Ramos (cell line): ENCODE data around the gene MMP20.

Experiments
- in situ Hi-C: fragments of 300-500 bp; cut with MboI; formaldehyde crosslinking; loops from one replicate; pipeline ENCODE4 v1.14.3; 2022; ENCODE audit warnings: low sequenced_read_pairs; ENCODE audit not compliant: unreplicated experiment

Gene MMP20

GRCh38 chr11:102623998-102624397, 1.1 kb downstream of the MMP20 start:
- in situ Hi-C loops = loop anchor here (25.0 kb wide), 1 partner anchor 337 kb away; no protein-coding TSS in a partner anchor

DNA sequence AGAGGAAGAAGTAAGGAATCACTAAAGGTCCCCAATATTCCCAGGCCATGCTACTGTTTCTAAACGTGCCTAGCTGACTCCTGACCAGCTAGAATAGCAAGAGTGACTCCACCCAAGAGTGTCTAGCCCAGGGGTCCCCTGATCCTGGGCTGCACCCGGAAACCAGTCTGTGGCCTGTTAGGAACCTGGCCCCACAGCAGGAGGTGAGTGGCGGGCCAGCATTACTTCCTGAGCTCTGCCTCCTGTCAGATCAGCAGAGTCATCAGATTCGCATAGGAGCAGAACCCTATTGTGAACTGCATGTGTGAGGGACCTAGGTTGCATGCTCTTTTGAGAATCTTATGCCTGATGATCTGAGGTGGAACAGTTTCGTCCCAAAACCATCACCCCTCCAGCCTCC, 2.0 kb downstream of the MMP20 start:
- in situ Hi-C loops = loop anchor here (25.0 kb wide), 1 partner anchor 336 kb away; no protein-coding TSS in a partner anchor

DNA sequence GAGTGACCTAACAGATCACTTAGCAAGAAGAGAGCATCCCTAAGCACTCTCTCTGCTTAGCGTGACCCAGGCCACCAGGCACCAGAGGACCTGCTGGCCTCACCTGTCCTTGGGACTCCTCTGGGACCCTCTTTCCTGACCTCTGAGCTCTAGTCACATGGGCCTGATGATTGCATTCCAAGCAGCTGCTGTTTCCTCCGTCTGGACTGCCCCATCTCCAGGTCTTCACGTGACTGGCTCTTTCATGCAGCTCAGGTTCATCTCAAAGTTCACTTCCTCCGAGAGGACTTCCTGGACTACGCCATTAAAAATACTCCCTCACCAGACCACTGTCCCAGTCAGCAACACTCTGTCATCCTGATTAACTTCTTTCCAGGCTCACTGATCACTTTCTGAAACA, 2.9 kb downstream of the MMP20 start:
- in situ Hi-C loops = loop anchor here (25.0 kb wide), 1 partner anchor 335 kb away; no protein-coding TSS in a partner anchor

DNA sequence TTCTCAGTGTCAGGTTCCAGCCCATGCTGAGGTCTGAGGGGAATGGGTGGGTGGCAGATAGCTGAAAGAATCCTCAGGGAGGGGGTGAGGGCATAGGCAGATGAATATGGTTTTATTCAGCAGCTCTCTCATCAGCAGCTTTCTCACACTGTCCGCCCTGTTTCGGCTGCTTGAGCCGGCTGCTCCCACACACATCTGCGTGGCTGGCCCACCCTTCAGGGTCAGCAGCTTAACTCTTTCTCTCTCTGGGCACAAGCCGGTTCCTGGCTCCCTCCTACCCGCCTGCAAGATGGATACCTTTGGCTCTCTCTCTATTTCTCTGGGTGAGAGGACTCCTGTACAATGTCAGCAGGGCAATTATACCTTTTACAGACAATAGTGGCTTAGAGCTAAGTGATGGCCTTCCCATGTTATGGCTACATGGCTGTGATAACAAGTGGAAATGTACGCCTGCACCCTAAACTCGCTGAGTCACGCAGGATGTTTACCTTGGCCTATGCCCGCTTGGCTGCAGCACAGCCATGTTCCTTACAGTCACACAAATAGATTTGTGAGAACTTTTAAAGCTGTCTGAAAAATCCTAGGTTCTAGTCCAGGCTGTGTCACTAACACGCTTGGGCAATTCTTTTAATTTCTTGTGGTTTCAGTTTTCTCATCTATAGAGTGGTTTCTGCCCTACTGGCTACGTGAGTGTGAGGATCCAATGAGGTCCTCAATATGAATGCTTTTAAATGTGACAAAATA, 4.1 kb downstream of the MMP20 start:
- in situ Hi-C loops = loop anchor here (25.0 kb wide), 1 partner anchor 334 kb away; no protein-coding TSS in a partner anchor

DNA sequence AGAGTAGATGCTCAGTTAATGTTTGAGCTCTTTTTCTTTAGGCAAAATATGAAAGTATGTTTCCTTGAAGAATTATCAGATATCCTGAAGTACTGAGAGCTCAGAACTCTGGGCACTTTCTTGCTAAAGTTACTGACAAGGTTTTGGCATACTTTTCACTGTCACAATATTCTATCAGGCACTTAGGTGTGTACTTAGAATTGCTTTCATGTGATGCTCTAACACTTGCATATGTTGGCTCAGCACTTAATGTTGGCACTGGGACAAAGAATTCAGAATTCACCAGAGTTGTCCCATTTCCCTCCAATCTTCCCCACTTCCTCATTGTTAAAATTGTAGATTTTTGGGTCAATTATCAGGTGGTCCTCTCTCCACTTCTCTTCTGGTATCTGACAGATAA, 5.0 kb downstream of the MMP20 start:
- in situ Hi-C loops = loop anchor here (25.0 kb wide), 1 partner anchor 333 kb away; no protein-coding TSS in a partner anchor

DNA sequence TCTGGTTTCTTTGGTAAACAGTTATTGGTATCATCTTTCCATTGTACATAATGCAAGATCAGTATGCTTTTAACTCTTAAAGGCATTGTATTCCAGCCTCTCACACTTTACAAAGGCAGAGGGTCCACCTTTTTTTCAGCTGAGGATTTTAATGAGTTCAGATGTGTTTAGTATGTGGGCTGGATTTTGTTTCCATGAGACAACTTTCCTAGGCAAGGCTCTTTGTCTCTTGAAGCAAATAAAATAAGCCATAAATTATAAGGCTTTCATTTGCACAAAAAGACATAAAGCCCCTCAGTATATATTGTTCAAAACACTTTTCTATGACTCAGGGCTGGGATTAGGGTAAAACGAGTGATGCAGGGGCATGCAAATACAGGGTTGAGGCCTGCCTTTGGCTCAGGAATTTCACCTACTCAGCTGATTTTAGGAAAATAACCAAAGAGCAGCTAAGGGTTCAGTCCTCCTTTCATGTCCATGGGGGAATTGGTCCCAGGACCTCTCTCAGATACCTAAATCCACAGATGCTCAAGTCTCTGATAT, 7.6 kb downstream of the MMP20 start:
- in situ Hi-C loops = loop anchor here (25.0 kb wide), 1 partner anchor 330 kb away; no protein-coding TSS in a partner anchor

DNA sequence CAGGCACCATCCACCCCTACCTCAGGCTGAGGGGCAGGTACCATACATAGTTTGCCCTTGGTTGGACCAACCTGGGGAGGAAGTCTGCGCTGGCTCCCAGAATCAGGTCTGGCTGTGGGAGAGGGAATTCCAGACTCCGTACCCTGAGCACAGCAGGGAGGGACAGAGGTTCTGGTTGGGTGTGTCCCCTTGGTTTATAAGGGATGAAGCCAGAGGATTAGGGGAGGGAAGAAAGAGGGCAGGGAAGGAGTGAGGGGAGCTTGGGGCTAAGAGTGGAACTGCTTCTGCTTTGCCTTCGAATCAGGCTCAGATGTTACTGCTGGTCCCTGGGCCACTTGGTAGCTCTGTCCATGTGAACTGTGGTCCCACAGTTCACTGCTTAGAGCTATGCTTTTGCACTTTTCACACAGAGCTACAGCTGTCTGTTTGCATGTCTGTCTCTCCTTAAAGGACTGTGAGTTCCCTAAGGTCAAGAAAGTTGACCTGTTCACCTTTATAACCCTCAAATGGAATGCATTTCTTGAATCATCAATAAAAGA, 9.2 kb downstream of the MMP20 start:
- in situ Hi-C loops = loop anchor here (25.0 kb wide), 1 partner anchor 329 kb away; no protein-coding TSS in a partner anchor

DNA sequence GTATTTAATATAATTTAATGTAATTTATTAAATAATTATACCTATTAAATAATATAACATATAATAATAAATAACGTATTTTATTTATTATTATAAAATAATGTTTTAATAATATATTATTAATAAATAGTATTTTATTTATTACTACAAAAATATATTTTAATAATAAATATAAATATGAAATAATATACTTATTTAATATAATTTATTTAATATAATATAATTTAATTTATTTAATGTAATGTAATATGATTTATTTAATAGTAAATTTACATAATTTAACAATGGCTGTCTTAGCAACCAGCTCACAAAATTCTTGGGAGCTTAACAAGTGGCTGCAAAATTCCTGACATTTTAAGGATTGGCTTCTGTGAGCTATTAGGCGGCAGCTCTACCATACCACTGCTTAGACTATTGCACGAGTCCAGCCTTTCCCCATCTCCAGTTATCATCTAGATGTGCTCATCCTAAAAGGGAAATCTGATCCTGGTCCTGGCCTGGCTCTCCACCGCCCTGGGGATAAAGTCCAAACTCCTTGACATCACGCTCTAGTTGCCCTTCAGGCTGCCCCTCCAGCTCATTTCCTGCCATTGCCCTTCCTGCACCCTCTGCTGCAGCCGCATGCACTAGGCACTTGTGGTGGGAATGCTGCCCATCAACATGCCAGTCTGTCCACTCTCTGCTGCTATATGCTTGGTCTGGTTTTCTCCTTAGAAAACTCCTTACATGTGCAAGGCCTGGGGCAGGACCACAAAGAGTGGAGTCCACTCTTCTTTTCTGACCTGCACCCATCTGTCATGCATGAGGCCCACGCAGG, 9.8 kb downstream of the MMP20 start:
- in situ Hi-C loops = loop anchor here (25.0 kb wide), 1 partner anchor 328 kb away; no protein-coding TSS in a partner anchor

- in situ Hi-C loops = loop anchor here (25.0 kb wide), 1 partner anchor 327 kb away; no protein-coding TSS in a partner anchor
These were observed 10.6 kb downstream of the MMP20 start for GRCh38 chr11:102614485-102614884.

DNA sequence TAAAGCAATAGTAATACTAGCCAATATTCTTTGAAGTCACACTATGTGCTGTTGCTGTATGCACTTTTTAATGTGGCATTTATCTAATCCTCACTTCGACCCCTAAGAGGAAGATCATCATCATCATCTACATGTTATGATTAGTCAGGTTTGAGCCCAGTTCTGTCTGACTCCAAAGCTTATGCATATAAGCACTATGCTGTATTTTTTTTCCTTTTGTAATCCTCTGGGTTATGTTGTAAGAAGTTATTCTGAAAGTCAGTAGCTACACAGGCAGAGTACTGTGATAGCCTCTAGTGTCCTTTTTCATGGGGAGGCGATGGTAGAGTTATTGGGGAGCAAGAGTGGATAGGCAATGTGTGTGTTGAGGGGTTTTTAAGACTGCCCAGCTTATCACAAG, 11.1 kb downstream of the MMP20 start:
- in situ Hi-C loops = loop anchor here (25.0 kb wide), 1 partner anchor 327 kb away; no protein-coding TSS in a partner anchor

GRCh38 chr11:102613450-102613849, 11.7 kb downstream of the MMP20 start:
- in situ Hi-C loops = loop anchor here (25.0 kb wide), 1 partner anchor 326 kb away; no protein-coding TSS in a partner anchor

DNA sequence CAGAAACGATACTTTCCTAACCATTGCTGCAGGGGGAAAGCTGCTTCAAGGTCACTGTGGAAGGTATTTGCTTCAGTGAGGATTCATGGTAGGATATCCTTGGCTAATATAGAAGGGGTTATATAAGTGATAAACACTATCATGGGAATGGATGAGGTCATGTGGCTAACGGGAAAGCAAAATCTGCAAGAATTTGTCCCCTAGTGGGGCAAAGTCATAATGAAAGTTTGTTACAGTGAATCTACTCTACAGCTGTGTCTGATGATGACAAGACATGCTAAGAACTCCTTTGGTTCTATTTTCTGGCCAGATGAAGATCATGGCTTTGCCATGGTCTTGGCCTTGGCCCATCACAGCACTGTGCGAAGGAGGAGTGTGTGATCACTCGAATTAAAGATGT, 13.8 kb downstream of the MMP20 start:
- in situ Hi-C loops = loop anchor here (25.0 kb wide), 1 partner anchor 324 kb away; no protein-coding TSS in a partner anchor

GRCh38 chr11:102610200-102610599, 14.9 kb downstream of the MMP20 start:
- in situ Hi-C loops = loop anchor here (25.0 kb wide), 1 partner anchor 323 kb away; no protein-coding TSS in a partner anchor

DNA sequence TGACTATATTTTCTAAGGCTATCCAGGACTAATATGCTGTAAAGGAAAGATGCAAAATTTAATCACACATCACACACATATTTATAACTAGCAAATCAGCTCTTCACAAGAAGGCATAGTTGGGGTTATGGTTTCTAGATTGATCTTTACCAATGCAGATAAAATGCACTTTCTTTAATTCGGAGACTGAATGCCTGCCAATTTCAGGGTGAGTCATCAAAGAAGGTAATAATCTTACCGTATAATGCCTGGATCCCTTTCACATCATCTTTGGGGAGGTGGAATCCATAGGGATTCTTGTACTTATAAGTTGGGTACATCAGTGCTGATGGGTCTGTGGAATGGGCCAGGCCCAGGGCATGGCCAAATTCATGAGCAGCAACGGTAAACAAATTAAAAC, 16.4 kb downstream of the MMP20 start:
- in situ Hi-C loops = loop anchor here (25.0 kb wide), 1 partner anchor 321 kb away; no protein-coding TSS in a partner anchor

GRCh38 chr11:102604875-102605274, 20.3 kb downstream of the MMP20 start:
- in situ Hi-C loops = loop anchor here (25.0 kb wide), 1 partner anchor 318 kb away; no protein-coding TSS in a partner anchor

GRCh38 chr11:102604011-102604410, 21.1 kb downstream of the MMP20 start:
- in situ Hi-C loops = loop anchor here (25.0 kb wide), 1 partner anchor 317 kb away; no protein-coding TSS in a partner anchor

DNA sequence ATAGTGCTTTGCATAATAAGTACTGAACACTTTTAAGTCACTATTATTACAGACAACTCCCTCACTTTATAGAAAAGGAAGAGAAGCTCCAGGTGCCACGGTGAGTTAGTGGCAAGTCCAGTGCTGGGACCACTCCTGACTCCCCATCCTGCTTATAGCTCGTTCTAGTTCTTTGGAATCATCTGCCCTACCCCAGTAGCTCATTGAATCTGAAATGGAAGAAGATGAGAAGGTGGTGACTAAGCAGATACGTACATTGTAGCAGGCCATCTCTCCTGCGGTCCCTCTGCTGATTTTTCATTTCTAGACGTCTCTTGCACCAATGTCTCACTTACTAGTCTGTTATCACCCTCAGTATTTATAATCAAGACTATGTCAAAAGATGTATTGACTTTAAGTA, 21.6 kb downstream of the MMP20 start:
- in situ Hi-C loops = loop anchor here (25.0 kb wide), 1 partner anchor 316 kb away; no protein-coding TSS in a partner anchor

GRCh38 chr11:102603091-102603490, 22.0 kb downstream of the MMP20 start:
- in situ Hi-C loops = loop anchor here (25.0 kb wide), 1 partner anchor 316 kb away; no protein-coding TSS in a partner anchor

GRCh38 chr11:102600666-102601065, 24.5 kb downstream of the MMP20 start:
- in situ Hi-C loops = loop anchor here (25.0 kb wide), 1 partner anchor 313 kb away; no protein-coding TSS in a partner anchor
